NCI-H748 (cell line): ENCODE measurements around the gene DPYSL3.

Experiments
- DNase-seq: peaks from one replicate; lab custom pipeline; 2025; ENCODE audit not compliant: unreplicated experiment; lab: John Stamatoyannopoulos, UW

DPYSL3 gene

DNA sequence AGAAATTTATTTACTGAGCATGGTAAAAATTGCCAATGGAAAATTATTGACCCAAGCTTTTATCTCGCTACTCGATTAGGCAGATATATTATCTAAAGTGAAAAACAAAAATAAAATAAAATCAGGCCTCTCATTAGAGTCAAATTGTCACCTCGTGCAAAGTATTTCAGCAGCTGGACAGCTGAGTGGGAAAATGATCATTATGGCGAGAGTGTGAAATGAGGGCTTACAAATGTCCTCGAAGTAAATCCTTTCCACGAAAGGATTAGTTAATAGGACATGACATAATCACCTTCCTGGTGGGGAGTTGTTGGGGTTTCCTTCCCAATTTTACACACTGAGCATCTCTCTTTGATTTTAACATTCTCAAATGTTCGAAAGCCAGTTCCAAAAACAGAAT, 5.4 kb upstream of the DPYSL3 start:
- DNase-seq, result no peak

DNA sequence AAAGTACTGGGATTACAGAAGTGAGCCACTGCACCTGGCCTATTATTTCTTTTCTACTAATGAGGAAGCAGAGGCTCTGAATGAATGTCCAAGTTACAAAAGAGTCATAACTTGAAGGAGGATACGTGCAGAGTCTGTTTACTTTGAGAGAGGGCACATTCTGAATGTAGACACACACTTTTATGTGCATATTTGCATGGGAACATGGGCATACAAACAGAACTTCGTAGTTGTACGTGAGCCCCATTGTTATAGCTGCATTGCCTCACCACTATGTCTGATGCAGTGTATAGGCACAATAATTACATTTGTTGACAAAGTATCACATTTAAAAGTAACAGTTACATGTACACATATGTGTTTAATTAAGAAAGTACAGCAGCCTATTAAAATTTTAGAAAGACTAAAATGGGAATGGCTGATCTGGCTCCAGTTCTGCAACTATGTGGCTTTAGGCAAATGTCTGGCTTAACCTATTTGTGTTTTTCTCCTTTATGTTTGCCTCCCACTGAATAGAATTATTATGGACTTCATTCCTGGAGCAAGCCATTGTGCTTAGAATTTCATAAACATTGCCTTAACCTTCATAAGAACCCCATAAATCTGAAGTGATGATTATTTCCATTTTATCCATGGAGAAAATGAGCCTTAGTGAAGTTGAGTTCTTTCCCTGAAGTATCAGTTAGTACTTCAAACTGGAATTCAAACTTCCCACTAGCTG, 3.0 kb upstream of the DPYSL3 start:
- DNase-seq, result peak; percentile 94

DNA sequence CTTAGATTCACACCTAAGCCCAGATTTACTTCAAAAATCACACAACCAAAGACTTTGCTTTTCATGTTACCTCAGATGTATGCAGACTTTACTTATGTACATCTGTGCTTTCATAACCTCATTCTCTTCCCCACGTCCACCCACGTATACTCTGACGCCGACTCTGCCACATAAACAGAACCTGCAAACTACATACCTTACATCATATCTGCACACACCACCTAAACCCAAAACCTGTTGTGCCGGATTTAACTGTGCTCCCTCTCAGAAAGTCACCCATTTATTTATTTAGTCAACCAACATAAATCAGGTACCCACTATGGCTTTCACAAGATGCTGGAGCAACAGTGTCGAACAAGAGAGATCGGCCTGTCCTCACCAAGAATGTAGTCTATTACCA, 1.0 kb upstream of the DPYSL3 start:
- peak; percentile 43 for DNase-seq

DNA sequence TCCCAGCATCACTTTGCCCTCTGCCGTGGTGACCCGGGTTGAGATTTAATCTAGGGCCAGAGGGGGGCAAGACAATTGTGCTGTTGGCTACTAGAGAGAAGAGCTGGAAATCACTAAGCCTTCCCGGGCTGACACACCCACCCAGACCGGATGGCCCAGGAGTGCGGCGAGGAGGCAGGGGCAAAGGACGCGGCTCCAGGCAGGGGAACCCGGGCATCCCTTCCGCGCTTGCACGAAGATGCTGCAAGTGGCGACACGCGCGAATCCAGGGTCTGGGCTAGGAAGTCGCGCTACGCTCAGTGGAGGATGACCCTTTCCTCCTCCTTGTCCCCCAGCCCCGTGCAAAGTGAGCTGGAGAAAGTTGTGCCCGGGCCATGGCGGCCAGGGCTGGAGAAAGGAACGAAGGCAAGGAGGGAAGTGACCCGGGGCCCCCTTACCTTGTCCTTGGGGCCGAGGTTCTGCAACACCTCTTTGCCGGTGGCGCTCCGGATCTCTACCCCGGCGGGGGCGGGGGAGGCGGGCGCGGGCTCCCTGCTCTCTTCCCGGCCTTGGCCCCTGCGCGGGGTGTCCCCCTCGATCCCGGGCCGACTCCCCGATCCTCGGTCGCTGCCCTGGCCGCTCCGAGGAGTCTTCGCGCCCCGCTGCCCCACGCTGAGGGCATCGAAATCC, 693 bp downstream of the DPYSL3 start:
- DNase-seq, result peak; percentile 77

DNA sequence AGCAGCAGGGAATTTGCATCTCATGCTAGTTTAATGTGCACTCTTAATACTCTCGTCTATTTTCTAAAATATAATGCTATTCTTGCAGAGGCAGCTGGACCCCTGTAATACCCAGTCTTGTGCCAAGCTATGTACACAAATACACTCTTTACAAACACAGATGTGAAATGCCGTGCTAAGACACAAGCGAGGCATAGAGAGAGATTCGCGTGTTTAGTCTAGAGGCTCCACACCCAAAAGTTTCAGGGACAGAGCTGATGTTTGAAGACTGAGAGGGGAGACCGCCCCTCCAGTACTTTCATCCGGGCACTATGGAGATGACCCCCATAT, 1.2 kb downstream of the DPYSL3 start:
- DNase-seq, result peak; percentile 77

DNA sequence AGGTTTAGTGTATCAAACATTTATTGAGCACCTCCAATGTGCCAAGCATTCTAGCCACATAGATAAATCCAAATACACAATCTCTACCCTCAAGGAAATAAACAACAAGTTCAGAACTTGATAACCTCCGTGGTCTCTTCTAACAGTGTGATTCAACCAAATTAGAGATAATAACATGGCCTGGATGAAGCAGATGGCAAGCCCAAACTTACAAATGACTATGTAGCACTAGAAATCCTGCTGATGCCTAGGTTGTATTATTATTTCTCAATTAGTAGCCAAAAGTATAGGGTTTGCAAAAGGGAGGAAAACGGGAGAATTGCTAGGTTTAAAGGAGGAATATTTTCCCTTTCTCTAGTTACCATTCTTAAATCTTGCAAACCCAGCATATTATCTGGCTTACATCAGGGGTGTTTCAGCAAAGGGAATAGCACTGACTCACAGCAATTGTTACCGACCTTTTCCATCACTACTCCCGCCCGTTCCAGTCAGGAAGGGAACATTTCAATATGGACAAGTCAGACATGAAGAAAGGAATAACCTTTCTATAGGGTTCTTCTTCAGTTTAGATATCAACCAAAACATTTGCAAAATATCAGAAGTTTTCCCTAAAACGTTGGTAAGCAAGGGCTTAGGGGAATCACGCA, 2.3 kb downstream of the DPYSL3 start:
- peak; percentile 37 for DNase-seq

DNA sequence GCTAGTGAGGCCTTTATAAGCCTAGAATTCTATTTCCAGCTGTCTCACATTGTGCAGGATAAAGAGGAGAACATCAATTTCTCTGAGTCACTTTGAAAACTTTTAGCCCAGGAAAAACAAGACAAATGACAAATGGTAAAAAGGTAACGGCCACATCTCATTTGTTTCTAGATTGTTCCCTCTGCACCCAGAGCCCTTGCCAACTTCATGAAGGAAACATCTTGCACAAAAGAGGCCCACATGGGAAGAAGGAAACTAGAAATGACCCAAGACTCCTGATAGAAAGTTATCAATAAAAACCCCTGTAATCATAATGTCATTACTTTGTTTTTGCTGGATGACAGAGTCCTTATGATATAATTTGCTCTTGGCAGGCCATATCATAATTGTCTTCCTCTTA, 5.3 kb downstream of the DPYSL3 start:
- no peak for DNase-seq

DNA sequence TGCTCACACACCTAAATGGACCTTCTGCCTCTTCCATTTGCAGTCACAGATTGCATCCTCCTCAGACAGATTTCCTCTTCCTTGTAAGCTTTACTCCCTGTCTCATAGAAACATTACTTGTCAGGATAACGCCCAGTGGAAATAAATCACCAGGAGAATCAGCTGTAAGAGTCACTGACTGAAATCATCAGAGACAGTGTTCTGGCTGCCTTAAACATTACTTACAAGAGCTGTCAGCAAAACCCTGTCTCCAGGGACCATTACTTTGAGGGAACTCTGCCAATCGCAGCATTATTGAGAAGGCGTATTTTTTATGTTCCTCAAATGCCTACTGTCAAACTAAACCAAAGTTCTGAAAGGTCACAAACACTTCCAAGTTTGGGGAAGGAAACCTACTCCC, 5.9 kb downstream of the DPYSL3 start:
- no peak for DNase-seq

DNA sequence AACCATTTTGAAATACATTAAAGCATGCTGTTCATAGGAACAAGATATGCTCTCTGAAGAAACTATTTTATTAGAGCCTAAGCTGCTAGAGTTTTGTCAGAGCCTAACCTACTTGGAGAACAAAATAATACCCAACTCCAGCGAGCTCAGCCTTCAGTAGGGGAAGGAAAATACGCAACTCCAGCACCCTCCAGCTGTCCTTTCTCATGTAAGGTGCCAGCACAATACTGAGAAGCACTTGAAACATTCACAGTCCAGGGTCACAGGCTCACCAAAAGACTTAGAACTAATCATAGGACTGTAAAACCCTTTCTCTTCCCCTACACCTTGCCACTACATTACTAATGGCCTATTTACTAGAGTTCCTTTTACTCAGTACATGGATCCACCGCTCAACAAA, 18.9 kb downstream of the DPYSL3 start:
- no peak for DNase-seq

DNA sequence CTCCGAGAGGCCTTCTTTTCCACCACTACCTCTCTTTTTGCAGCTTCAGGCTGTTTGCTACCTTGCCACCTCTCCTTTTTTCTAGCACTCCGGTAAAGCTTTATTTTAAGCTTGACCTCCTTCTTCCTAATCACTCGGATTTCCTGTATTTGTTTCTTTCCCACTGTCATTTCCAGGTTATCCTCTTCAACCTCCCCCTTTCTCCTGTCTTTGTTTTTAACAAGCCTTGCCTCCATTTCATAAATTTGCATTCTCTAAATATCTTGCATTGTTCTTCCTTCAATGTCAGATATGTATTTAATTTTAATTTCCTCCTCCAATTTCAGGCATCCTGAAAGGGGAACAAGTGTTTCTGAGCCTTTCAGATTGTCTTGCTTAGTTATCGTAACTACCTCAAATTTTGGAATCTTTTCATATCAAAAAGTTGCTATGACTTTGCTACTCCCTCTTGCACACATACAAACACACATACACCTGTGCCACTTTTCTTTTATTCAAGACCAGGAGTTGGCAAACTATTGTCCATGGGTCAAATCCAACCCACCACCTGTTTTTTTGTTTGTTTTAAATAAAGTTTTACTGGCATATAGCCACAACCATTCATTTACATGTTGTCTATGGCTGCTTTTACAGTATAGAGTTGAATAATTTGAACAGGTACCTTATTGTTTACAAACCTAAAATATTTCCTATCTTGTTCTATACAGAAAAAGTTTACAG, 22.7 kb downstream of the DPYSL3 start:
- no peak for DNase-seq

DNA sequence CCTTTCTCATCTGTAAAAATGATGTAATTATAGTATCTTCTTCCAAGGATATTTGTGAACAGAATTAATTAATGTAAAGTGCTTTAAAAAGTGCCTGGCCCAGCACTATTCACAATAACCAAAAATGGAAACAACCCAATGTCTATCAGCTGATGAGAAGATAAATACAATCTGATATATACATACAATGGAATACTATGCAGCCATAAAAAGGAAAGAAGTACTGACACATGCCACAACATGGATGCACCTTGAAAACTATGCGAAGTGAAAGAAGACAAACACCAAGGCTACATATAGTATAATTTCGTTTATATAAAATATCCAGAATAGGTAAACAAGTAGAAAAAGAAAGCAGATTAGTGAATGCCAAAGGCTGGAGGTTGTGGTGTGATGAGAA, 24.1 kb downstream of the DPYSL3 start:
- no peak for DNase-seq

DNA sequence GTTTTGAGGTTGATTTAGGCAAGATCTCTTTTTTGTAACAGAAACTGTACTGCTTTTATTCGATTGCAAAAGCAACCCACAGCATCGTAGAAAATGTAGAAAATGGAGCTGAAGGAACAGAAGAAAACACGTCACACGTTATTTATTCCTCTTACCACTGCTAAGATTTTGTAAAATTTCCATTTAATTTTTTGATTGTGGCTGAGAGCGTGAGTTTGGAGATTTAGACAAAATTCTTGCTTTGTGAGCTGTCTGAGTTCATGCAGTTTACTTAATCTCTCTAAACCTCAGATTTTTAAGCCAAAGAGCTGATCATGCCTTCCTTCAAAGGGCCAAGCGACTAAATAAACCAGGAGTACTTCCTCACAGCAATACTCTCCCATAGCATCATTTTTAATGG, 24.8 kb downstream of the DPYSL3 start:
- DNase-seq, result no peak

DNA sequence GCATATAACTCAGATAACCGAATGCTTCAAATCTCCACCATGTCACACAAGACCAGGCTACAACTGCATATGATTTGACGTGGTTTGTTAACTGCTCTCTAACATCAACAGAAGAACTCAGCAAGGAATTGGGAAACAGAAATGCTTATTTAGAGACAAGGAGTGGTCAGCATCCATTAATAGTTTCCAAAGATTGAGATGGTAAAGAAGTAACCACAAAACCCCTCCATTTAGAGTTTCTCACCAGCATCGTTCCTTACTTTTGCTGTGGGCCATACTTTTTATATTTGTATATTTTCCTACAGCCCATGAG, 25.2 kb downstream of the DPYSL3 start:
- DNase-seq, result no peak

DNA sequence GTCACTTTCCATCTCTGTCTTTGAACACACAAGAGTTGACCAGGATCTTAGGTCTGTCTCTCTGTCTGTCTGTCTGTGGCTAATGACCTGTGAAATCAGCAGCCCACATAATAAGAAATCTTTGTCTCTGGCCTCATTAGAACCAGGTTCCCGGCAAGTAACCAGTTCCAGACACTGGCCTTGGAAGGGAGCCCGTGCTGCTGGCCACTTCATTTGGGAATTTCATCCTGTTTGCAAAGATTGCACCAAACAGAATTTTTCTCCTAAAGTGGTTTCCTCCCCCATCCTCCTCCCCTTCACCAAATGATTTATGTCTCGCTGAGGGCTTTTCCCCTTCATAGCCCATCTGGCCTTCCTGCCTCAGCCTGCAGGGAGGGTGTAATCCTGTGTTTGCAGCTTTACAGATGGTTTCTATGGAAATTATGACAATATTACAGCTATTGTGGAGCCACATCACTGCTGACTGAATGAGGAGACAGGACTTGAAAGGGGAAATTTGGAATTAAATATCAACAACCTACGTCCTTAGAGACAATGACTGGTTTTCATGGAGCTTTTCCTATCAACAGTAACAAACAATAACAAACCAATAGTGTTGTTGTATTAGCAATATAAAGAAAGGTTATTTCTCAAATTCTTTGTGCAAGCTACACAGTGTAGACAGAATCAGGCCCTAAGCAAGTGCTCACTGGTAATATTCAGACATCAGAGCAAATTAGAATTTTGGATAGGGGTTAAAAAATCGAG, 25.7 kb downstream of the DPYSL3 start:
- DNase-seq, result peak; percentile 99

DNA sequence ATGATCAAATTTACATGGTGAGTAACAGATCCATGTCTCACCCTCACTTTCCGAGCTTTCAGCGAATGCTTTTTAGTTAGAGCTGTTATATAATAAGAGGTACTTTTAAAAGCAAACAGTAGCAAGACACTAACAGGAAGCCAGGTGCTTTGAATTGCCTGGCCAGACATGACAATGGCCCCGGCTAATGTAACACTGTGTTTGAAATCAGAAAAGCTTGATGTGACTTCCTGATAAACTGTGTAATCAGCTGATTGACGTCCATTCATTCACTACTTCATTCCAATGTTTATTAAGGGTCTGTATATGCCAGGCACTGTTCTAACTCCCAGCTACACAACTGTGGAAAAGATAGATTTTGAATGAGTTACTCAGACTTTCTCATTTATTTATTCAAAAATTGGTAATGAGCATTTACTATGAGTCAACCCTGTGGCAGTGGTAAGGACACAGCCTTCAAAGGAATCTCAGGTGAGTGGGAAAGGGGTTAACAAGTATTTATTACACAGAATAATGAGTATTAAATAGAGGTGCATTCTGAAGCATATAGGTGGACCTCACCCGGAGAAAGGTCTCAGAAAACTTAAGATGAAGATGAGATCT, 26.6 kb downstream of the DPYSL3 start:
- peak; percentile 99 for DNase-seq

DNA sequence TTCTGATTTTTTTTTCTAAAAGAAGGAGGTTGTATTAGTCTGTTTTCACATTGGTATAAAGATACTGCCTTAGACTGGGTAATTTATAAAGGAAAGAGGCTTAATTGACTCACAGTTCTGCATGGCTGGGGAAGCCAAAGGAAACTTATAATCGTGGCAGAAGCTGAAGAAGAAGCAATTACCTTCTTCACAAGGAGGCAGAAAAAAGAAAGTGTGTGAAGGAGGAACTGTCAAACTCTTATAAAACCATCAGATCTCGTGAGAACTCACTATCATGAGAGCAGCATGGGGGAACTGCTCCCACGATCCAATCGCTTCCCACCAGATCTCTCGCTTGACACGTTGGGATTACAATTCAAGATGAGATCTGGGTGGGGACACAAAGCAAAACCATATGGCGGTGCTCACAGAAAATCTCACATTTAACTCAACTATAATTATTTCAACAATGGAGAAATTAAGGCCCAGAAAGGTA, 27.1 kb downstream of the DPYSL3 start:
- DNase-seq, result no peak

DNA sequence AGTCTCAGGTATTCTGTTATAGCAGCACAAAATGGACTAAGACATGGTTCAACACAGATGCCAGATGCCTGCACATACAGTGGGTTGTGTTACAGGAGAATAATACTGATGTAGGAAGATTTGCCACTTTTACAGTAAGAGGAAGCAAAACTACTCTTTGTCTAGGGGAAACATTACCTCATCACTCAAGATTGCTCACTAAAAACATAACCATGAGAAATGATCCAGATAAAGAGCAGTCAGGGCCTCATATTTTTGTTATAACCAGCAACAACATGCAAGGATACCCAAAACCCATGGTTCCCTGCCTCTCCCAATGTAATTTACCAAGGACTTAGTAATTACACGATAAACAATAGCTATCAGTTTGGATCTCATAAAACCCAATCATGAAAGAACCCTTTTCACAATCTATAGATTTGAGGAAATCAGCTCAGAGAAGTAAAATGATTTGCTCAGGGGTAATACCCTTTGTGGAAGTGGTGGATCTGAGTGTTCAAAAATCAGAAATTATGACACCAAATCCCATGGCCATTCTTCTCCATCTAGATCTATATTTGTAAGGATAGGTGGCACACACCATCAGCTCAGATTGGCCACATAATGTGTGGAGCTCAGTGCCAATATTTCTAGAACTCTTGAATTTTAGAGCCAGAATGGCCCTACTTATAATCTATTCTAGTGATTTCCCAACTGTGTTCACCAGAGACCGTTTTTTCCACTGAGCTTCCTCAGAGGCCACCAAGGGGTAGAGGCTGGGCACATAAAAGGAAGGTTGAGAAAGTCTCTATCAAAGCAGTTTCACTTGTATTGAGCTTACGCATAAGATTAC, 27.8 kb downstream of the DPYSL3 start:
- peak; percentile 39 for DNase-seq

DNA sequence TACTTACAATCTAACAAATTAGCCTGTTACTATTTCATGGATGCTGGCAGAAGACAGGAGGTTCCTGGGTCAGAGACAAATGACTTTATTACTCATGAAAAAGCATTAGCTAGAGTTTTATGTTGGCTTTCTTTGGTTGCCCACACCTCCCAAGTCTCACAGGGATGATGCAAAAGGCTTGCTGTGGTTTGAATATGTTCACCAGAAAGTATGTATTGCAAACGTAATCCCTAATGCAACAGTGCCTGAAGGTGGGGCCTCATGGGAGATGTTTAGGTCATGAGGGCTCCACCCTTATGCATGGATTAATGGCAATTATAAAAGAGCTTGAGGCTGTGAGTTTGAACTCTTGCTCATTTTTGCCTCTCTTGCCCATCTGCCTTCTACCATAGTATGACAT, 28.5 kb downstream of the DPYSL3 start:
- peak; percentile 15 for DNase-seq

DNA sequence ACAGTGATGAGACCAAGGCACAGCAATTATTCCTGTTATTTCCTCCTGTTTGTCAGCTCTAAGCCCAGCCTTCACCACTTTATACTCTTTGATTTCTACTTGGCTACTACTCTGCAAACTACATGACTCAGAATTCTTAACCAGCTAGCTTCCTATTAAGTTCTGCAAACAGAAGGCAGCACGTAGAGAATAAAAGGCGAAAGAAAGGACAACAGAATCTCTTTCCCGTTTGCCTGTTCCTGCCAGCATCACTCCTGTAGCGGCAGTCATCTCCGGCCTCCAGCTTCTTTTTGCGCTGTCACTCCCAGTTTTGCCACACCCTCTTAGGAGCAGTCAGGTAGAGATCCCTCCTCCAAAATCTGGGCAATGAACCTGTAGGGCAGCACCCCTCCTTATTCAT, 29.9 kb downstream of the DPYSL3 start:
- DNase-seq, result peak; percentile 76

DNA sequence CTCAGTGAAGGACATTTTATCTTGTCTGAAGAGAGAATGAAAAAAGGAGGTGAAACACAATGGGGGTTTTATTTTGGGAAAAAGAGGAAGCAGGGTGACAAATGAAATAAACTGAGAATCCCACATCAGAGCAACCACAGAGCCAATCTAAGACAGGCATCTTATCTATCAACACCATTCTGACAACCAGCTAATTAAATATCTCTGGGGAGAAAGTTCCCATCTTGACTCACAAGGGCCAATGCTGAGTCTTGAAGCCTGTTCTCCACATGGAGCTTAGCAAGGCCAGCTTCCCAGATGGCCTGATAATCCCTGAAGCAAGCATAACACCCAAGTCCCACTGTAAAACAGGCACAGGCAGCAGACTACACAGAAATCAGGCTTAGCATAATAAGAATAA, 30.4 kb downstream of the DPYSL3 start:
- DNase-seq, result no peak
